H1 (cell line): ENCODE measurements around the gene GREB1L. TPM values are rescaled to one million over a fixed set of nuclear protein-coding genes. Genes with fewer than 3 reads are reported as not detected.

Experiments used
- KDM1A ChIP-seq: fragments of 200-600, 300-600 bp; sonication (generic); IDR thresholded peaks from 2 replicates; pipeline ENCODE4 v1.7.1; 2016; ENCODE audit warnings: mild to moderate bottlenecking, low read length, borderline replicate concordance
- TCF12 ChIP-seq: IDR thresholded peaks from 2 replicates; pipeline ENCODE4 v1.6.1; 2011; ENCODE audit warnings: low read depth, mild to moderate bottlenecking, low read length
- polyA plus RNA-seq, 7 experiments: library from polyadenylated mRNA; depleted of rRNA in 3 of 7; stranded (reverse) in 5 of 7; unstranded in 2 of 7; fragments of >200 nt in 5 of 7; fragments of 200-250 nt in 2 of 7; gene quantifications; 1 replicate in 5 of 7; 2 replicates in 1 of 7; 4 replicates in 1 of 7; pipeline versions ENCODE4 v1.2.1 to v1.2.3, GENCODE V29; 2011 to 2013; ENCODE audit warnings: missing spikeins in 2 of 7, mixed read lengths in 2 of 7
- total RNA-seq: library from RNA; stranded (reverse); fragmentation: NEBNext Ultra II Directional; extraction: Animal tissue kit (Norgen Biotek cat#: 25700); gene quantifications from 2 replicates; pipeline ENCODE4 v1.2.1, GENCODE V29; 2021

Gene GREB1L
- total and polyA plus RNA-seq, 2 of the 8 experiments (the other 6 are each of a cell fraction or from before 2014, with no cell fraction given) = 0.34 to 1.6 TPM

DNA sequence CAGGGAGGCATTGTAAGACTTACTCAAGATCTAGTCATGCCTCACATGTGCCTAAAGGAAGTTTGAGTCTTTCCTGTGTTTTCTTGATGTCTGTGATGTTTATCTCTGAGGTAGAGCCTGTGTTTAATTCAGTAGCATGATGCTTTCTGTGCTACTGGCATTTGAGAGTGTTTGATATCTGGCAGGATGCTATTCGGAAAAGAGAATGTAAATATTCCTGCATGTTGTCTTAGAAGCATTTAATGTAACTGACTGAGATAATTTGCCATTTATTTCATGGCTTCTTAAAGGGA is 58.8 kb downstream of the GREB1L start (continued):
- TF ChIP-seq TCF12 (no peak), KDM1A (no peak)
